K562 (cell line): ENCODE measurements around the gene EID2. TPM values are rescaled to one million over a fixed set of nuclear protein-coding genes. Genes with fewer than 3 reads are reported as not detected.

Experiments used
- C11orf30 ChIP-seq: fragments of 450-650 bp; IDR thresholded peaks from 2 replicates; pipeline ENCODE4 v1.6.1; 2016; ENCODE audit warnings: low read depth, mild to moderate bottlenecking
- CBFA2T3 ChIP-seq: fragments of 450-650 bp; IDR thresholded peaks from 2 replicates; pipeline ENCODE4 v1.6.1; 2017
- COPS2 ChIP-seq: fragments of 450-650 bp; conservative IDR thresholded peaks from 2 replicates; pipeline ENCODE4 v1.6.1; 2016; ENCODE audit warnings: mild to moderate bottlenecking, moderate library complexity
- HDGF ChIP-seq: fragments of 450-650 bp; IDR thresholded peaks from 2 replicates; pipeline ENCODE4 v1.6.1; 2016
- HNRNPUL1 ChIP-seq: fragments of 200-400 bp; formaldehyde crosslinking; IDR thresholded peaks from 2 replicates; pipeline ENCODE4 v1.6.1; 2017; ENCODE audit warnings: low read length
- LEF1 ChIP-seq: fragments of 450-650 bp; IDR thresholded peaks from 2 replicates; pipeline ENCODE4 v1.6.1; 2016; ENCODE audit warnings: mild to moderate bottlenecking
- MAZ ChIP-seq, 2 experiments: fragments of 450-650 bp in 1 of 2; sonication (generic) in 1 of 2; formaldehyde crosslinking; IDR thresholded peaks in 1 of 2; conservative IDR thresholded peaks in 1 of 2; 2 replicates each; pipeline versions ENCODE4 v1.4.0 to v1.5.0; 2020; ENCODE audit warnings: mild to moderate bottlenecking in 1 of 2, missing genetic modification reagents in 1 of 2
- MCM2 ChIP-seq: fragments of 450-650 bp; IDR thresholded peaks from 2 replicates; pipeline ENCODE4 v1.6.1; 2017; ENCODE audit warnings: low read depth, mild to moderate bottlenecking
- NFE2L1 ChIP-seq: fragments of 450-650 bp; IDR thresholded peaks from 2 replicates; pipeline ENCODE4 v1.6.1; 2016; ENCODE audit warnings: missing genetic modification characterization, low read depth, mild to moderate bottlenecking, missing compliant biosample characterization, moderate library complexity, borderline replicate concordance
- NFIC ChIP-seq: fragments of 450-650 bp; IDR thresholded peaks from 2 replicates; pipeline ENCODE4 v1.6.1; 2017; ENCODE audit warnings: mild to moderate bottlenecking, inconsistent platforms
- NR2C1 ChIP-seq, 2 experiments: fragments of 450-650 bp; IDR thresholded peaks; 2 replicates each; pipeline ENCODE4 v1.6.1; 2017; ENCODE audit warnings: mild to moderate bottlenecking in 2 of 2, antibody characterized with exemption in 1 of 2, inconsistent platforms in 1 of 2, missing compliant biosample characterization in 1 of 2, missing genetic modification characterization in 1 of 2
- OTX1 ChIP-seq: fragments of 450-650 bp; formaldehyde crosslinking; IDR thresholded peaks from 2 replicates; pipeline ENCODE4 v1.4.0; 2022; ENCODE audit warnings: mild to moderate bottlenecking
- PCBP2 ChIP-seq: fragments of 200-400 bp; formaldehyde crosslinking; IDR thresholded peaks from 2 replicates; pipeline ENCODE4 v1.6.1; 2018; ENCODE audit warnings: low read length, low read depth, mild to moderate bottlenecking, moderate library complexity; ENCODE audit not compliant: poor library complexity, severe bottlenecking
- SAFB ChIP-seq: fragments of 200-400 bp; formaldehyde crosslinking; IDR thresholded peaks from 2 replicates; pipeline ENCODE4 v1.6.1; 2017; ENCODE audit warnings: low read depth, low read length, borderline replicate concordance
- STAG1 ChIP-seq: sonication (generic); formaldehyde crosslinking; IDR thresholded peaks from 2 replicates; pipeline ENCODE4 v1.5.0; 2020; ENCODE audit warnings: missing genetic modification reagents, borderline replicate concordance
- TBP ChIP-seq: optimal IDR thresholded peaks from 2 replicates; pipeline ENCODE3; 2011; ENCODE audit warnings: low read depth, low read length, improper control_type of control experiment
- ZFP36 ChIP-seq: fragments of 150-350 bp; IDR thresholded peaks from 2 replicates; pipeline ENCODE4 v1.6.1; 2018; ENCODE audit warnings: low read length, low read depth; ENCODE audit not compliant: partially characterized antibody
- ZNF12 ChIP-seq: sonication (generic); formaldehyde crosslinking; IDR thresholded peaks from 2 replicates; pipeline ENCODE4 v1.4.0; 2020; ENCODE audit warnings: mild to moderate bottlenecking, missing genetic modification reagents
- ZNF239 ChIP-seq: fragments of 250-450 bp; sonication (Bioruptor Pico); IDR thresholded peaks from 2 replicates; pipeline ENCODE4 v1.4.0; 2020; ENCODE audit warnings: mild to moderate bottlenecking
- ZNF766 ChIP-seq: fragments of 200-800 bp; sonication (Bioruptor generic); conservative IDR thresholded peaks from 2 replicates; pipeline ENCODE4 v1.6.1; 2016; ENCODE audit warnings: missing genetic modification characterization, missing compliant biosample characterization
- polyA plus RNA-seq, 8 experiments: library from polyadenylated mRNA; depleted of rRNA in 4 of 8; stranded (reverse) in 5 of 8; unstranded in 3 of 8; fragments of >200 nt; fragmentation: Nextera tagmentation in 2 of 8; fragmentation: Illumina TruSeq in 1 of 8; extraction: Ambion mirVana in 2 of 8; extraction: Trizol in 1 of 8; gene quantifications; 2 replicates each; pipeline versions ENCODE4 v1.2.1 to v1.2.3, GENCODE V29; 2011 to 2014; ENCODE audit warnings: inconsistent platforms in 1 of 8, missing spikeins in 1 of 8
- total RNA-seq, 7 experiments: library from RNA; depleted of rRNA in 6 of 7; stranded (reverse); fragments of >200 nt in 6 of 7; fragmentation: Illumina TruSeq in 2 of 7; extraction: Trizol in 2 of 7; gene quantifications; 2 replicates each; pipeline versions ENCODE4 v1.2.1 to v1.2.3, GENCODE V29; 2011 to 2021; ENCODE audit warnings: low replicate concordance in 1 of 7
- TF ChIP-seq, protein P1 (sequence below), 2 experiments: fragments of 250-450 bp in 1 of 2; fragments of 450-650 bp in 1 of 2; sonication (Bioruptor Pico) in 1 of 2; IDR thresholded peaks; 2 replicates each; pipeline versions ENCODE4 v1.6.1 to v1.8.0; 2016 to 2021; ENCODE audit warnings: mild to moderate bottlenecking in 2 of 2, moderate library complexity in 2 of 2, missing compliant biosample characterization in 1 of 2, missing genetic modification characterization in 1 of 2
- TF ChIP-seq, protein P2 (sequence below), 2 experiments: fragments of 450-650 bp; conservative IDR thresholded peaks; 2 replicates each; pipeline ENCODE4 v1.6.1; 2017; ENCODE audit warnings: mild to moderate bottlenecking in 2 of 2, moderate library complexity in 2 of 2
- TF ChIP-seq, protein P3 (sequence below): fragments of 250-450 bp; sonication (Bioruptor Pico); IDR thresholded peaks from 2 replicates; pipeline ENCODE4 v1.4.0; 2020; ENCODE audit warnings: mild to moderate bottlenecking, moderate library complexity

Gene EID2
- total and polyA plus RNA-seq, 9 of the 15 experiments (the other 6 are each of a cell fraction or from before 2014, with no cell fraction given) = 2.5 to 18.5 (median 11.3) TPM

DNA sequence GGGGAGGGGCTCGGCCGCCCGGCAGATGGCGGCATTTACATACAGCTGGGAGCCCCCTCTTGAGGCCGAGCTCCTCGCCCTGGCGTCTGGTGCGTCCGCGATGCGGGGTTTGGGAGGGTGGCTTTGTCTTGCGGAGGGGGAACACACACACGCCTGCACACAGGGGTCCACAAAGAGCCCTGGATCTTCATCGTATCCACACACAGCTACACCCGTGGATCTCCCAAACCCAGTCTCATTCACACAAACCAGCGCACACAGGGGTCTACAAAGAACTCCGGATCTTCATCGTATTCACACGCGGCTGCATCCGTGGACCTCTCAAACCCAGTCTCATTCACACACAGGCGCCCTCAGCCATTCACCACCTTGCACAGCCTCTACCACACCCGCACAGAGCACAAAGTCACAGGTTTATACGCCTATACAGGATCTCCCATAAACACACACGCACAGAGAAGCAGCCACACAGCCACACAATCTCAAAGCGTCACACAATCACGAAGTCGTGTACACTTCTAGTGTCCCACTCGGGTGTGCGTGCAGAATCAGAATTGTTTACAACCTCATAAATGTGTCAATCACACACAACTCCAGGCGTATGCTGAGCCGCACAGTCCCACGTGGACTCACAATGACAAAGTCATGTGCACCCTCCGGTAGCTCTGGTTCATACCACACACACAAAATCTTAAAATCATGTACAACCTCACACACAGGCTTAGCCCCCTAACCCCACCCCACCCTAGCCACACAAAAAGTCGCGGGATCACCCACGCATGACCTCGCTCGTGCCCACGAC lies 41.8 kb downstream of the EID2 start (continued):
- TF ChIP-seq NFE2L1 = no peak
- TF ChIP-seq LEF1 = no peak
- peak; percentile 58 to 83; a peak in 2 of 4 replicates for TF ChIP-seq MAZ (CRISPR knock-in tag; conservative IDR thresholded peaks at IDR 0.05 in 1 of 2, IDR thresholded peaks at IDR 0.05 in 1 of 2)
- TF ChIP-seq PCBP2 = no peak
- no peak for TF ChIP-seq ZNF12 (CRISPR knock-in tag)
- TF ChIP-seq, protein P1, sequence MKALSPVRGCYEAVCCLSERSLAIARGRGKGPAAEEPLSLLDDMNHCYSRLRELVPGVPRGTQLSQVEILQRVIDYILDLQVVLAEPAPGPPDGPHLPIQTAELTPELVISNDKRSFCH (CRISPR knock-in tag; IDR thresholded peaks at IDR 0.05) = no peak
- TF ChIP-seq, protein P1 (tag; IDR thresholded peaks at IDR 0.05) = no peak
- no peak for TF ChIP-seq NFIC
- no peak for TF ChIP-seq ZNF239 (CRISPR knock-in tag)
- TF ChIP-seq HNRNPUL1 = no peak
- TF ChIP-seq NR2C1 (IDR thresholded peaks at IDR 0.05) = no peak
- no peak for TF ChIP-seq NR2C1 (tag; IDR thresholded peaks at IDR 0.05)
- TF ChIP-seq, protein P2, sequence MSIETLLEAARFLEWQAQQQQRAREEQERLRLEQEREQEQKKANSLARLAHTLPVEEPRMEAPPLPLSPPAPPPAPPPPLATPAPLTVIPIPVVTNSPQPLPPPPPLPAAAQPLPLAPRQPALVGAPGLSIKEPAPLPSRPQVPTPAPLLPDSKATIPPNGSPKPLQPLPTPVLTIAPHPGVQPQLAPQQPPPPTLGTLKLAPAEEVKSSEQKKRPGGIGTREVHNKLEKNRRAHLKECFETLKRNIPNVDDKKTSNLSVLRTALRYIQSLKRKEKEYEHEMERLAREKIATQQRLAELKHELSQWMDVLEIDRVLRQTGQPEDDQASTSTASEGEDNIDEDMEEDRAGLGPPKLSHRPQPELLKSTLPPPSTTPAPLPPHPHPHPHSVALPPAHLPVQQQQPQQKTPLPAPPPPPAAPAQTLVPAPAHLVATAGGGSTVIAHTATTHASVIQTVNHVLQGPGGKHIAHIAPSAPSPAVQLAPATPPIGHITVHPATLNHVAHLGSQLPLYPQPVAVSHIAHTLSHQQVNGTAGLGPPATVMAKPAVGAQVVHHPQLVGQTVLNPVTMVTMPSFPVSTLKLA (conservative IDR thresholded peaks at IDR 0.05) = peak; percentile 63 to 74
- TF ChIP-seq CBFA2T3 = peak; percentile 0; the same call in 1 of the 2 replicates
- TF ChIP-seq ZNF766 = no peak
- TF ChIP-seq SAFB = no peak; the same call in 1 of the 2 replicates
- TF ChIP-seq TBP = peak; percentile 25
- TF ChIP-seq HDGF = peak; percentile 77; the same call in 1 of the 2 replicates
- TF ChIP-seq ZFP36 = no peak
- TF ChIP-seq STAG1 (CRISPR knock-in tag) = peak; percentile 30; the same call in 1 of the 2 replicates
- no peak for TF ChIP-seq C11orf30
- TF ChIP-seq MCM2 = no peak
- no peak for TF ChIP-seq COPS2
- no peak for TF ChIP-seq OTX1
- TF ChIP-seq, protein P3, sequence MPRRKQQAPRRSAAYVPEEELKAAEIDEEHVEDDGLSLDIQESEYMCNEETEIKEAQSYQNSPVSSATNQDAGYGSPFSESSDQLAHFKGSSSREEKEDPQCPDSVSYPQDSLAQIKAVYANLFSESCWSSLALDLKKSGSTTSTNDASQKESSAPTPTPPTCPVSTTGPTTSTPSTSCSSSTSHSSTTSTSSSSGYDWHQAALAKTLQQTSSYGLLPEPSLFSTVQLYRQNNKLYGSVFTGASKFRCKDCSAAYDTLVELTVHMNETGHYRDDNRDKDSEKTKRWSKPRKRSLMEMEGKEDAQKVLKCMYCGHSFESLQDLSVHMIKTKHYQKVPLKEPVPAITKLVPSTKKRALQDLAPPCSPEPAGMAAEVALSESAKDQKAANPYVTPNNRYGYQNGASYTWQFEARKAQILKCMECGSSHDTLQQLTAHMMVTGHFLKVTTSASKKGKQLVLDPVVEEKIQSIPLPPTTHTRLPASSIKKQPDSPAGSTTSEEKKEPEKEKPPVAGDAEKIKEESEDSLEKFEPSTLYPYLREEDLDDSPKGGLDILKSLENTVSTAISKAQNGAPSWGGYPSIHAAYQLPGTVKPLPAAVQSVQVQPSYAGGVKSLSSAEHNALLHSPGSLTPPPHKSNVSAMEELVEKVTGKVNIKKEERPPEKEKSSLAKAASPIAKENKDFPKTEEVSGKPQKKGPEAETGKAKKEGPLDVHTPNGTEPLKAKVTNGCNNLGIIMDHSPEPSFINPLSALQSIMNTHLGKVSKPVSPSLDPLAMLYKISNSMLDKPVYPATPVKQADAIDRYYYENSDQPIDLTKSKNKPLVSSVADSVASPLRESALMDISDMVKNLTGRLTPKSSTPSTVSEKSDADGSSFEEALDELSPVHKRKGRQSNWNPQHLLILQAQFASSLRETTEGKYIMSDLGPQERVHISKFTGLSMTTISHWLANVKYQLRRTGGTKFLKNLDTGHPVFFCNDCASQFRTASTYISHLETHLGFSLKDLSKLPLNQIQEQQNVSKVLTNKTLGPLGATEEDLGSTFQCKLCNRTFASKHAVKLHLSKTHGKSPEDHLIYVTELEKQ (CRISPR knock-in tag) = no peak
